ENCODE measurements around the gene ARID1B.

- TF ChIP-seq RAD21 (IDR thresholded peaks at IDR 0.05; ENCODE audit: low read length) (no peak), CTCF (conservative IDR thresholded peaks at IDR 0.05; ENCODE audit: low read depth, low read length) (no peak), POLR2A (IDR thresholded peaks at IDR 0.05; ENCODE audit: low read depth, low read length) (no peak), ELK1 (IDR thresholded peaks at IDR 0.05; ENCODE audit: borderline replicate concordance, low read depth, low read length) (no peak), MAFK (IDR thresholded peaks at IDR 0.05; ENCODE audit: low read depth, low read length) (no peak), RFX5 (IDR thresholded peaks at IDR 0.05; ENCODE audit: low read depth, low read length) (no peak)
These were observed 147.8 kb downstream of the ARID1B start for GRCh38 chr6:156925026-156925425.

Data from IMR-90 (cell line).